ENCODE results near the gene GPR142.

GPR142 gene

GRCh38 chr17:74369665-74370490, 2.6 kb downstream of the GPR142 start:
- DNase-seq (ENCODE audit: low read depth in 2 of 2), result no peak

GRCh38 chr17:74371653-74372147, 4.4 kb downstream of the GPR142 start:
- DNase-seq (ENCODE audit: low read depth in 2 of 2), result no peak

- no peak for DNase-seq (ENCODE audit: low read depth in 2 of 2)
Observed at GRCh38 chr17:74372426-74372825, 5.1 kb downstream of the GPR142 start.

GRCh38 chr17:74373838-74374606, 6.7 kb downstream of the GPR142 start:
- DNase-seq (ENCODE audit: low read depth in 2 of 2), result no peak

- no peak for DNase-seq (ENCODE audit: low read depth in 2 of 2)
Observed at GRCh38 chr17:74374858-74375257, 7.6 kb downstream of the GPR142 start.

GRCh38 chr17:74379495-74380085, 12.3 kb downstream of the GPR142 start:
- DNase-seq (ENCODE audit: low read depth in 2 of 2), result peak; percentile 79 to 96

- no peak for DNase-seq (ENCODE audit: low read depth in 2 of 2)
Observed at GRCh38 chr17:74380086-74380958, 13.0 kb downstream of the GPR142 start.

GRCh38 chr17:74380959-74381808, 13.9 kb downstream of the GPR142 start:
- no peak for DNase-seq (ENCODE audit: low read depth in 2 of 2)

GRCh38 chr17:74383141-74383540, 15.8 kb downstream of the GPR142 start:
- no peak for DNase-seq (ENCODE audit: low read depth in 2 of 2)

GRCh38 chr17:74385201-74385600, 17.9 kb downstream of the GPR142 start:
- no peak for DNase-seq (ENCODE audit: low read depth in 2 of 2)

- DNase-seq (ENCODE audit: low read depth in 2 of 2), result no peak
Observed at GRCh38 chr17:74386386-74386785, 19.1 kb downstream of the GPR142 start.

- no peak for DNase-seq (ENCODE audit: low read depth in 2 of 2)
Observed at GRCh38 chr17:74387365-74388218, 20.3 kb downstream of the GPR142 start.

- no peak for DNase-seq (ENCODE audit: low read depth in 2 of 2)
Observed at GRCh38 chr17:74389084-74389753, 21.9 kb downstream of the GPR142 start.

GRCh38 chr17:74389937-74390679, 22.8 kb downstream of the GPR142 start:
- no peak for DNase-seq (ENCODE audit: low read depth in 2 of 2)

GRCh38 chr17:74390680-74391653, 23.7 kb downstream of the GPR142 start:
- no peak for DNase-seq (ENCODE audit: low read depth in 2 of 2)

GRCh38 chr17:74391771-74392170, 24.5 kb downstream of the GPR142 start:
- DNase-seq (ENCODE audit: low read depth in 2 of 2), result no peak

GRCh38 chr17:74392848-74393247, 25.5 kb downstream of the GPR142 start:
- DNase-seq (ENCODE audit: low read depth in 2 of 2), result no peak
